NCI-H1694 treated with DMSO at 0.1 percent for 48 hours (cell line): ENCODE measurements around the gene DELE1.

Experiments used
- DNase-seq: peaks from one replicate; lab custom pipeline; 2025; lab: John Stamatoyannopoulos, UW

DELE1 gene

GRCh38 chr5:141957367-141957996 lies 33.8 kb downstream of the DELE1 start:
- DNase-seq = no peak

- DNase-seq = no peak
Observed at GRCh38 chr5:141958113-141958512, 34.4 kb downstream of the DELE1 start, which contains the start of gene PCDH12. Gene PCDH12 (minus strand): TSS chr5:141958202. CDS start chr5:141957851, 351 bp downstream.

DNA sequence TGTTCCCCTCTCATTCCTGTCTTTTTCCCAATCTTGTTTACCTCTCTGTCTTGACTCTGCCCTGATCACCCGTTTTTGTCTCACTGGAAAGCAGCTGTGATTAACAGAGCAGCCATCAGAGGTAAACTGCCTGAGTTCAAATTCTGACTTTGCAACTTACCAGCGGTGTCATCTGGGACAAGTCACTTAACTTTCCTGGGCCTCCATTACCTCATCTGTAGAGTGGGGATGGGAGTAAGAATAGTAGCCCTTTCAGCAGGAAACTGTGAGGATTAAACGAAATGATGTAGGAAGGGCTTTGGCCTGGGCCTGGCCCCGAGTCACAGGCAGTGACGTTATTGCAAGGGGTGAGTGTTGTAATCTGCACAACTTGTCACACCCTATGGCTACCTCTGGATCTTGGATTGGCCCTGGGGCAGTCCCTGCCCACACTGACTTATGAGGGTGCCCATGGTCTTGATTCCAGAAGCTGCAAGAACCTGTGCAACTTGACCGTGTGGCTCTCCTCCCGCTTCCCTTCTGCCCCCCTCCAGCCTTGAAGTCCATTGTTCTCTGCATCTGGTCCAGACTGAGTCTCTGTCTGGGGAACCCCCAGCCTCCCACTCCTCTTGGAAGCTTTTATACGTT lies 35.0 kb downstream of the DELE1 start:
- DNase-seq = no peak

GRCh38 chr5:141960018-141960417 lies 36.3 kb downstream of the DELE1 start:
- no peak for DNase-seq

GRCh38 chr5:141960449-141961323 lies 37.0 kb downstream of the DELE1 start:
- DNase-seq = peak; percentile 82

DNA sequence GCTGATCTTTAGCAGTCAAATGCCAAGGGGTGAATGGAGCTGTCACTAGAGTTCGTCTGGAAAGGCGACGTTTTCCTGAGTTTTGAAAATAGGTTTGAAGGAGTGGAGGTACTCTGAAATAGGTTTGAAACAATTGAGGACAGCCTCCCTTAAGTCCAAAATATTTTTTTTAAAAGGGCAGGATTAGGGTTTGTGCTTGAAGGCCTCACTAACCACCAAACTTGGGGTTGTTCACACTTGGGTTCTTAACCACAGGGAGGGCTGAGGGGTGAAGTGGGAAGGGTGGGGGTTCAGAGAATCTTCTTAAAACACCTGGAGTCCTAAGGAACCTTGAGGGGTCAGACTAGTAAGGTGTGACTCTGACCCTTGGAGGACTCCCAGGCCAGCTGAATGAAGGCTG lies 37.8 kb downstream of the DELE1 start:
- no peak for DNase-seq

- no peak for DNase-seq
Observed at GRCh38 chr5:141963701-141964100, 40.0 kb downstream of the DELE1 start.

DNA sequence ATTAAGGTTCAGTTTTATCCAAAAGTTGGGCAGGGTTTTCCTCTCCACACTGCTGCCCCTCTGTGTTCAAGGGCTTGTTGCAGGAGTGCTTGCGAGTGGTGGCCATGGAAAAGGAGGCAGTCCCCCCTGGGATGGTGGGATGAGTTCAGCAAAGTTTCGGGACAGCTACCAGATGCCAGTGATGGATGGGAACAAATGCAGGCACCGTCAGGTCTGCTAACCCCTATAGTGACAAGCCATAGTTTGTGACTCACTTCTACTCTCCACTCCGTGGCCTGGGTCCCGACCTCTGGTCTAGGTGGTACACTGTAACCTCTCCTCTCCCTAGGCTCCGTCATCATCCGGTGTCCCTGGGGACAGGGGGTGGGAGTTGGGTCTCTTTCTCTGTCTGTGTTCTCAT lies 41.4 kb downstream of the DELE1 start:
- no peak for DNase-seq

DNA sequence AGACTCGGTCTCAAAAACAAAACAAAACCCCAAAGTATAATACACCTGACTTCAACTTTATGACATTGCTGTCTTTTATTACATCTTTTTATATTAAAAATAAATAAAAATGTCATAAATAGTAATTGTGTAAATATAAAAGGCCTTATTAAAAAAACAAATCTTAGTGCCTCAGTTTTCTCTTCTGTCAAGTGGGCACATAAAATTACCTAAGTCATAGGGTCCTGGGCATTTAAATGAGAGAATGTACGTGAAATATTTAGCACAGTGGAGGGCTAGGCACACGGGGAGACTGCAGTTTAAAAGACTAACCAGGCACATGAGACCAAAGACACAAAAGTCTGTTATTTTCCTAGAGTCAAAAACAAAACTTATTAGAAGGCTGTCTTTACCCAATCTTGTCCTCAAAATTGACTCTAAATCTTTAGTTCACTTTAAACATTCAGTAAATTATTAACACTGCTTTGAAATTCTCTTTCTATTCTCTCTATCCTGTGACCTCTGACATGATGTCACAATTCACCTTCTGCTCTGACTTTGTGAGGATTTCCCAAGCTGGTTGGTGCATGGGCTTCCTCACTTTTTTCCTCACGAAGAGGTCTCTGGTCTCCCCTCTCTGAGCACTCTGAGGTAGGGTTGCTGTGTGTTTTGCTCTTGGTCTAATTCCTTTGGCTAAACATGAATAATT lies 42.7 kb downstream of the DELE1 start:
- no peak for DNase-seq

GRCh38 chr5:141966963-141967333 lies 43.3 kb downstream of the DELE1 start:
- no peak for DNase-seq

- DNase-seq = peak; percentile 71
Observed at GRCh38 chr5:141968914-141969608, 45.4 kb downstream of the DELE1 start, which contains the start of gene RNF14. Gene RNF14 (plus strand): TSS chr5:141969105. CDS start chr5:141973589, 4,484 bp downstream.

DNA sequence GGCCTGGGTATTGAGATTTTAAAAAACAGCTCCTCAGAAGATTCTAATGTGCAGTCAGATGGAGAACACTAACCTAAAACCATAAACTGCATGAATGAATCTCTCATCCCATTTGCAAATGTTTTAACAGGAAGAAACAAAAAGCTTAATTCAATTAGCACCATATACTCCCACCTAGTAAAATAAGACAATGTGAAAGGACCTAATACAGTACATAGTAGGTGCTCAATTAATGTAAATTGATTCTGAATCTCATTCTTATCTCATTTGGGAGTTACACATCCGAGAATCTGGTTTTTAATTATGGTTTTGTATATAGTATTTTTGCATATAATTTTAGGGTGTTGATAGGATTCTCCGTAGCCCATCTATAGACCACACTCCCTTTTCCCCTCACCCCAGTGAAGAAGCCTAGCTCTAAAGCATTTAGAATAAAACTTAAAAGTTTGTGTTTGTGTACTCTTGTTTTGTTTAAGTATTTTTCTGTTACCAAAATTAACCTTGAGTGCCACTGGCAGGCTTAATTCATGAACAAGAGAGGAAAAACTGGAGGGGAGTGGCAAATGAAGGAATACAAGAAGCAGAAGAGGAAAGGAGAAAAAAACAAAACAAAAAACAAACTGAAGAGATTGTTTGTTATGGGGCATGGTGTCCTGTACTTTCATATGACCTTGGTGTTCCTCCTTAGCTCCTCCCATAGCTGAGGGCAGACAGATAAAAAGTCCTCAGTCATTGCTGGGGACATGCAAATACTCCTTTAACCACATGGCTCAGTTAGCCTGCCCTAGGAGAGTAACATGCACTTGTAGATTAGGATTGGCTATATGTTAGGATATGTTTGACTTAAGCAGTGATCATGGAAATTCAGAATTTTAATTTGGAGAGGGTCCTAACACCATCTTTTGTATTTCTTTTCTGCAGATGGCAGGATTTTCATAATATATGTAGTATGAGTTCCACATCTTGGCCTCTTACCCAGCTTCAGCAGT lies 46.4 kb downstream of the DELE1 start:
- DNase-seq = no peak

DNA sequence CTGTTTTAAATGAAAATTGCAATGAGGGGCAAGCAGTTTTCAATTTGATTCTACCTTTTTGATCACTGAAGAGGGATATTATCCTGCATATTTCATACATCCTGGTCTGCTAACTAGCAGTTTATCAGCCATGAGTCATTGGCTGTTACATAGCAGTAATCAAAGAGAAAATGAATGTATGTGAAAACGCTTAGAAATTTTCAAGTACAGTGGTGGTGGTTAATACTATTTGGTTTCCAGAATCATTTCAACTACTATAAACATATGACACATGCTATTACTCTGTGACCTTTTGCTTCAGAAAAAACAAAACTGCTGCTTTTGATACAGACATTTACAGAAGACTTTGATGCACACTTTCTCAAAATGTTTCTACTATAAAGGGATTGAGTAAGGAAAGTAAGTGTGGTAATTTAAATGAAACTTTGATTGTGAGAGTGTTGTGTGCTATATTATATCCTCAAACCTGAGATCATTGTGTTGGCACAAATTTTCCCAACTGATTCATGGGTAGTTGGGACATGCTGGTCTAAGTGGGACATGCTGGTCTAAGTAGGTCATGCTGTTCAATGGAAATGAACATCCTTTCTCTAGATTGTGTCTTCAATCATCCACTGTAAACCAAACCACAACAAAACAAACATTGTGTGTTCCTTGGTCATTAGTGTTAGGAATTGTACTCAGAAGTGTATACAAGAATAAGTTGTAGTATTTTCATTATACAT lies 50.4 kb downstream of the DELE1 start:
- no peak for DNase-seq

- DNase-seq = no peak
Observed at GRCh38 chr5:141976176-141976575, 52.5 kb downstream of the DELE1 start.

DNA sequence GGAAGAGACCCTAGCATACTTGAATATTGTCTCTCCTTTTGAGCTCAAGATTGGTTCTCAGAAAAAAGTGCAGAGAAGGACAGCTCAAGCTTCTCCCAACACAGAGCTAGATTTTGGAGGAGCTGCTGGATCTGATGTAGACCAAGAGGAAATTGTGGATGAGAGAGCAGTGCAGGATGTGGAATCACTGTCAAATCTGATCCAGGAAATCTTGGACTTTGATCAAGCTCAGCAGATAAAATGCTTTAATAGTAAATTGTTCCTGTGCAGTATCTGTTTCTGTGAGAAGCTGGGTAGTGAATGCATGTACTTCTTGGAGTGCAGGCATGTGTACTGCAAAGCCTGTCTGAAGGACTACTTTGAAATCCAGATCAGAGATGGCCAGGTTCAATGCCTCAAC lies 54.7 kb downstream of the DELE1 start:
- DNase-seq = no peak

DNA sequence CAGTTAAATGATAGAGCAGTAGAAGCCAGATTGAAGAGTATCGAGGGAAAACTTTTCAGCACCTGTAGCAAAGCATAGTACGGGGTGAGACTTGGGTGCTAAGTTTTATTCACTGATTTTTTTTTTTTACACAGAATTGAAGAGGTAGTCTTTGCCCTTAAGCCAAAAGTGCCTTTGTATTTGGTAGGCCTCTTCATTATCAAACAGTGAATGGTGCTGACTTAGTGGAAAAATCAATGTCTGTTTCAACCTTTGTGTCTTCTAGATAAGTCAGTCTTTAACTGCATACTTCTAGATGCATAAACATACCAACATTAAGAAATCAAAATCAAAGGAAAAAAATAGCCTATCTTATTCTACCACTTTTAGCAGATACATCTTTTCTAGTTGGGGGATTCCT lies 59.0 kb downstream of the DELE1 start:
- DNase-seq = no peak

- no peak for DNase-seq
Observed at GRCh38 chr5:141986072-141986471, 62.4 kb downstream of the DELE1 start.

GRCh38 chr5:141989720-141990119 lies 66.0 kb downstream of the DELE1 start:
- DNase-seq = no peak
